GM12864 (cell line): Measurements from ENCODE around the gene LYSMD3.

ENCODE experiments used
- DNase-seq: peaks from one replicate; pipeline ENCODE4 v3.0.0-alpha.2; 2011; ENCODE audit warnings: low read depth
- H3K4me3 ChIP-seq: 2 replicates; pipeline ENCODE4 v1.5.1; 2011; ENCODE audit warnings: mild to moderate bottlenecking, low read depth, low read length, control low read depth
- CTCF ChIP-seq: IDR thresholded peaks from 2 replicates; pipeline ENCODE4 v1.5.1; 2011; ENCODE audit warnings: low read depth, mild to moderate bottlenecking, moderate library complexity, low read length, control low read depth, inconsistent platforms; ENCODE audit errors: missing control alignments

LYSMD3 gene

GRCh38 chr5:90563108-90563507 is 33.7 kb upstream of the LYSMD3 start:
- DNase-seq = no peak
- no peak overlapping the region for H3K4me3 ChIP-seq
- TF ChIP-seq CTCF = no peak

- no peak for DNase-seq
- no peak overlapping the region for H3K4me3 ChIP-seq
- no peak for TF ChIP-seq CTCF
These were observed 33.0 kb upstream of the LYSMD3 start for GRCh38 chr5:90562341-90562740.

- DNase-seq = no peak
- no peak for TF ChIP-seq CTCF
- no peak overlapping the region for H3K4me3 ChIP-seq
These were observed 32.4 kb upstream of the LYSMD3 start for GRCh38 chr5:90561766-90562165.

- no peak for TF ChIP-seq CTCF
- DNase-seq = no peak
- no peak overlapping the region for H3K4me3 ChIP-seq
These were observed 31.4 kb upstream of the LYSMD3 start for GRCh38 chr5:90560771-90561170.

GRCh38 chr5:90558344-90559192 is 29.2 kb upstream of the LYSMD3 start, which contains the start of gene ADGRV1:
TSS of gene ADGRV1 (plus strand) at chr5:90558797. CDS start at chr5:90558896, 99 bp downstream.
- TF ChIP-seq CTCF = no peak
- DNase-seq = no peak
- H3K4me3 ChIP-seq = peak within 1 kb of the TSS; percentile 30; the same call in 1 of the 2 replicates

GRCh38 chr5:90557871-90558270 is 28.5 kb upstream of the LYSMD3 start:
- H3K4me3 ChIP-seq = no peak overlapping the region
- TF ChIP-seq CTCF = no peak
- DNase-seq = no peak

- TF ChIP-seq CTCF = no peak
- no peak overlapping the region for H3K4me3 ChIP-seq
- DNase-seq = no peak
These were observed 28.0 kb upstream of the LYSMD3 start for GRCh38 chr5:90557391-90557790.
